ENCODE data around the gene CPPED1.

Gene CPPED1

DNA sequence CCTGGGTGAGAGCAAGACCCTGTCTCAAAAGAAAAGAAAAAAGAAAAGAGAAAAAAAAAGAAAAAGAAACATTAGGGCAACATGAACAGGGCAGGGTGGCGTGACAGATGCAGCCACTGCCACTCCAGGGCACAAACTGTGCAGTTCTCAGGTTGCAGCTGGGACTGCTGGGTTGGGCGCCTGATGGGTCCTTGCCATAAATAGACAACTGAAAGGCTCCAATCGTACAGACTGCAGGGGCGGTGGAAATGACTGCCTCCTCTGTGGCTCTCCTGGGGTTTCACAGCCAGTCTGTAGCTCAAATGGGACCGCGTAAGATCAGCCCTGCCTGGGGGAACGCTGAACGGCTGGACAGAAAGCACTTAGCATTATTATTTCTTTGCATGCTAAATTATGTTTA, 130.7 kb downstream of the CPPED1 start:
- ChIA-PET POLR2A (no interaction called here), CTCF (no interaction called here)
- no peak for DNase-seq (ENCODE audit: extremely low spot score)
- TF ChIP-seq ARNT (IDR thresholded peaks at IDR 0.05) (no peak), LEF1 (IDR thresholded peaks at IDR 0.05; ENCODE audit: borderline replicate concordance) (no peak), NFRKB (IDR thresholded peaks at IDR 0.05) (no peak), SP1 (IDR thresholded peaks at IDR 0.05) (no peak), TARDBP (IDR thresholded peaks at IDR 0.05) (no peak), ELF4 (IDR thresholded peaks at IDR 0.05) (no peak), ZNF384 (IDR thresholded peaks at IDR 0.05) (no peak), CTBP1 (IDR thresholded peaks at IDR 0.05; ENCODE audit: borderline replicate concordance) (no peak), SUZ12 (IDR thresholded peaks at IDR 0.05) (no peak)
- TF ChIP-seq, protein P1, sequence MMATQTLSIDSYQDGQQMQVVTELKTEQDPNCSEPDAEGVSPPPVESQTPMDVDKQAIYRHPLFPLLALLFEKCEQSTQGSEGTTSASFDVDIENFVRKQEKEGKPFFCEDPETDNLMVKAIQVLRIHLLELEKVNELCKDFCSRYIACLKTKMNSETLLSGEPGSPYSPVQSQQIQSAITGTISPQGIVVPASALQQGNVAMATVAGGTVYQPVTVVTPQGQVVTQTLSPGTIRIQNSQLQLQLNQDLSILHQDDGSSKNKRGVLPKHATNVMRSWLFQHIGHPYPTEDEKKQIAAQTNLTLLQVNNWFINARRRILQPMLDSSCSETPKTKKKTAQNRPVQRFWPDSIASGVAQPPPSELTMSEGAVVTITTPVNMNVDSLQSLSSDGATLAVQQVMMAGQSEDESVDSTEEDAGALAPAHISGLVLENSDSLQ (IDR thresholded peaks at IDR 0.05): no peak

DNA sequence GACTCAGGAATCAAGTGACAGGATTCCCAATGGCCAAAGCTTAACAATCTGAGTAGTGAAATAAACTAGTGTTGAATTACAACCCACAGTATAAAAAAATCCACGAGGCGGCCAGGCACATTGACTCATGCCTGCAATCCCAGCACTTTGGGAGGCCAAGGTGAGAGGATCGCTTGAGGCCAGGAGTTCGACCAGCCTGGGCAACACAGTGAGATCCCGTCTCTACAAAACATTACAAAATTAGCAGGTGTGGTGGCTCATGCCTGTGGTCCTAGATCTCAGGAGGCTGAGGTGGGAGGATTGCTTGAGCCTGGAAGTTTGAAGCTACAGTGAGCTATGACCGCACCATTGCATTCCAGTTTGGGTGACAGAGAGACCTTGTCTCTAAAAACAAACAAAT, 133.8 kb downstream of the CPPED1 start:
- ChIA-PET CTCF (interaction anchor here (0.7 kb wide), 1 partner anchor 260 kb away, joined by 3 read pairs; no protein-coding TSS in a partner anchor), POLR2A (no interaction called here)
- TF ChIP-seq TARDBP (IDR thresholded peaks at IDR 0.05) (no peak), HDGF (IDR thresholded peaks at IDR 0.05; ENCODE audit: borderline replicate concordance) (no peak)
- TF ChIP-seq, protein P1 (IDR thresholded peaks at IDR 0.05): no peak
- DNase-seq (ENCODE audit: extremely low spot score): no peak

DNA sequence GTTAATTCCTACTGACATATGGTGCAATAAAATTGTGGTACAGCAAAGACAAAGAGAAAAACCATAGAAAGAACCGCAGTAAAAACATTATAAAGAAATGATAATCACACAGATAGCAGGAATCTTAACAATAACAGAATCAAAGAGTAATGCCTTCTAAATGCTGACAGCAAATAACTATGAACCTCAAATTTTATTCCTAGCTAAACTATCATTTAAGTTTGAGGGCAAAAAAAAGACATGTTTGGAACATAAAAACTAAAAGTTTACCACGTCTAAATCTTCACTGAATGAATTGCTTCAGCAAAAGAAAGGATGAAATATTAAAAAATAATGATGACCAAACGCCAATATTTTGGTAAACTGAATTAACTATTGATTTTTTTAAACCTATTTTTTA, 135.8 kb downstream of the CPPED1 start:
- no peak for TF ChIP-seq FOXM1 (IDR thresholded peaks at IDR 0.05; ENCODE audit: borderline replicate concordance)
- no peak for TF ChIP-seq TARDBP (IDR thresholded peaks at IDR 0.05)
- TF ChIP-seq, protein P1 (IDR thresholded peaks at IDR 0.05): no peak
- no peak for TF ChIP-seq SP1 (IDR thresholded peaks at IDR 0.05)
- TF ChIP-seq FOXK2 (IDR thresholded peaks at IDR 0.05): no peak
- no peak for TF ChIP-seq ZNF384 (IDR thresholded peaks at IDR 0.05)
- TF ChIP-seq NFRKB (IDR thresholded peaks at IDR 0.05): no peak
- TF ChIP-seq ARNT (IDR thresholded peaks at IDR 0.05): no peak
- TF ChIP-seq ELF4 (IDR thresholded peaks at IDR 0.05): no peak
- TF ChIP-seq FOXA1 (IDR thresholded peaks at IDR 0.05): no peak
- no peak for TF ChIP-seq BHLHE40 (IDR thresholded peaks at IDR 0.05; ENCODE audit: borderline replicate concordance)

DNA sequence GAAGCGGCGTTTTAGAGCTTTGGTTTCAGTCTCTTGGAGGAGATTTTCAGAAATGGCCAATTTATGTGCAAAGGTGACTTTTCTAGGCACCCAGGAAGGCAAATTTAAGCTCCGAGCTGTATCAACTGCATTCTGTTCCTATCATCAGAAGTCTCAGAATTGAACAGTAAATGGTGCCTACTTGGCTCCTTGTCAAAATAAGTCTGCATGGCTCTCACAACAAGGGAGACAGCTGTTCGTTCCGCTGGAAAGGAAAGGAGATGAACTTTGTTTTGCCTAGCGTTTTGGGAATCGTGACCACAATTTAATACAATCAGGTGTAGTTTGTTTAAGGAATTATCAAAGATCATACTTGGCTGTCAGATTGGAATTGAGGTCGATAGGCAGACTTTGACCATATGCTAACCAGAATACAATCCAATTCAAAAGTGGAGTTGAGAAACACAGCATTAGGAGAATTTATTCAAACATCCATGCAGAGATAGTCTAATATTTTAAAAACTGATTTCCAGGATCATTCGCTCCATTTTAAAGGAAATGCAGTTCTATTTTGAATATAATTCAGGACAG, 139.4 kb downstream of the CPPED1 start:
- no peak for TF ChIP-seq CTBP1 (IDR thresholded peaks at IDR 0.05; ENCODE audit: borderline replicate concordance)
- TF ChIP-seq TARDBP (IDR thresholded peaks at IDR 0.05): no peak
- TF ChIP-seq ELF4 (IDR thresholded peaks at IDR 0.05): no peak
- no peak for TF ChIP-seq ZNF384 (IDR thresholded peaks at IDR 0.05)
- TF ChIP-seq BHLHE40 (IDR thresholded peaks at IDR 0.05; ENCODE audit: borderline replicate concordance): no peak
- no peak for TF ChIP-seq SUZ12 (IDR thresholded peaks at IDR 0.05)
- TF ChIP-seq FOXM1 (IDR thresholded peaks at IDR 0.05; ENCODE audit: borderline replicate concordance): no peak
- TF ChIP-seq, protein P1 (IDR thresholded peaks at IDR 0.05): no peak
- no peak for TF ChIP-seq LEF1 (IDR thresholded peaks at IDR 0.05; ENCODE audit: borderline replicate concordance)
- TF ChIP-seq ARNT (IDR thresholded peaks at IDR 0.05): no peak
- no peak for TF ChIP-seq FOXA1 (IDR thresholded peaks at IDR 0.05)
- no peak for TF ChIP-seq HDGF (IDR thresholded peaks at IDR 0.05; ENCODE audit: borderline replicate concordance)
- TF ChIP-seq FOXK2 (IDR thresholded peaks at IDR 0.05): no peak
- no peak for TF ChIP-seq L3MBTL2 (conservative IDR thresholded peaks at IDR 0.05)
- no peak for TF ChIP-seq SP1 (IDR thresholded peaks at IDR 0.05)
- TF ChIP-seq NFRKB (IDR thresholded peaks at IDR 0.05): no peak
- POLR2A ChIA-PET: no interaction called here
- CTCF ChIA-PET: no interaction called here
- no peak for DNase-seq (ENCODE audit: extremely low spot score)

More for the DNA sequence above, 135.8 kb downstream of the CPPED1 start:
- ChIA-PET CTCF (no interaction called here), POLR2A (no interaction called here)
- DNase-seq (ENCODE audit: extremely low spot score): no peak

DNA sequence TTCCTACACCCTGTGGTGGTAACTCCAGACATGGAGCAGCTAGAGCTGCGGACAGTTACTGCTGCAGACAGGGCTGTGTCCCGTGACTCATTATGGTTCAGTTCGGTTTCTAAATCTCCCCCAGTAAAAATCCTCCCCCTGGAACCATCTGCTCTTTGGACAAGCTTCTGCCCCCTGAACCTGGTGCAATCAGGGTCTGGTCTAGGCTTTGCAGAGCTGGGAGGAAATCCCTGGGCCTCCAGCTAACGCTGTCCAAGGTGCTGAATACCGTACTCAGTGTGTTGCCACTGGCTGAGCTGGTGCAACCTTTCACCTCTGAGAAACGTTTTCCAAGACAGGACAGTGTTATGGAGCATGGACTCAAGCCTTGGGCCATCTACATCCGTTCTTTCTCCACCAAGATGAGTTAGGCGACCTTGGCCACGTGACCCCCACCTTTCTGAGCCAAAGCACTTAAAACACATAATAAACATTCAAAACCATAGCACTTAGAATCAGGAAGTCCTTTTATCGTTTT, 142.0 kb downstream of the CPPED1 start:
- ChIA-PET POLR2A (no interaction called here), CTCF (no interaction called here)
- TF ChIP-seq, protein P1 (IDR thresholded peaks at IDR 0.05): no peak
- peak; percentile 25 for DNase-seq (ENCODE audit: extremely low spot score)

DNA sequence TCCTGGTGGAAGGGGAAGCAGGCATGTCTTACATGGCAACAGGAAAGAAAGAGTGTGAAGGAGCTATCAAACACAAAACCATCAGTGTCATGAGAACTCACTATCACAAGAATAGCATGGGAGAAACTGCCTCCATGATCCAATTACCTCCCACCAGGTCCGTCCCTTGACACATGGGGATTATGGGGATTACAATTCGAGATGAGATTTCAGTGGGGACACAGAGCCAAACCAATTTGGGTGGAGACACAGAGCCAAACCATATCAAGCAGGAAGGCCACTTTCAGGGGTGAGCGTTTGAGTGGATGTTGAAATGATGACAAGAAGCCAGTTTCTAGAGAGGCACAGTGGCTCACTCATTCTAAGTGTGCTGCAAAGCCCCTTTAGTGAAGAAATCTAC, 143.8 kb downstream of the CPPED1 start:
- TF ChIP-seq CTBP1 (IDR thresholded peaks at IDR 0.05; ENCODE audit: borderline replicate concordance) (no peak), ZNF384 (IDR thresholded peaks at IDR 0.05) (no peak)
- ChIA-PET CTCF (no interaction called here), POLR2A (no interaction called here)
- no peak for DNase-seq (ENCODE audit: extremely low spot score)

All from HEK293T (cell line).